Epithelial cell of alveolus of lung (primary cell): ENCODE results near the gene GOLGA8S. TPM values are rescaled to one million over a fixed set of nuclear protein-coding genes. Genes with fewer than 3 reads are reported as not detected.

Experiments used
- total RNA-seq: library from RNA; depleted of rRNA; stranded (reverse); fragments of >200 nt; gene quantifications from 2 replicates; pipeline ENCODE4 v1.2.1, GENCODE V29; 2015

GOLGA8S gene
- not detected in 2 replicates for total RNA-seq

DNA sequence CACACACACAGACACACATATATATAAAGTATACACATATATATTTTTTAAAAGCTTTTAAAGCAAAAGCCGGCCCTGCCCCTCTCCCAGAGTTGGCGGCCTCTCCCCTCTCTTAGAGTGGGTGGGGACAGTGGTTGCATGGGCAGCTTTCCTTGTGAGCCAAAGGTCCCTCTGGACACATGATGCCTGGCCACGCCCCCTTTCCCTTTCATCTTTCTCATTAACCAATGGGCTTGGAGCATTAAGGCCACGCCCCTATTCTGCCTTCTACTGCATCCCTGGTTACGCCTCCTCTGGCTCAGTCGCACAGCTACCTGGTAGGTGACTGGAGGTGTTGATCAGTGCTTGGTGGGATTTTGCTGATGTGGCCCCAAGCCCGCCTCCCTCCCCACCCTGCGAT is at the start of gene GOLGA8S:
GOLGA8S (plus strand) TSS at position 301 of the 400 bp plus-strand sequence; CDS start at position 363, 62 bp downstream.

GRCh38 chr15:23334096-23334495 is 20.5 kb upstream of the GOLGA8S start, which contains the start of gene GOLGA6L26:
TSS of gene GOLGA6L26 (minus strand) at chr15:23334196. CDS start at chr15:23334135, 61 bp downstream.

Other genes starting within 250 kb of the GOLGA8S start
- gene GOLGA6L1, start 217.9 kb upstream of the GOLGA8S start, total RNA-seq: not detected in 2 replicates
- not detected in 2 replicates for gene GOLGA6L26, start 20.6 kb upstream of the GOLGA8S start, total RNA-seq
- gene GOLGA6L2, start 92.5 kb downstream of the GOLGA8S start, total RNA-seq: not detected in 2 replicates
- gene MKRN3, start 210.9 kb downstream of the GOLGA8S start, total RNA-seq: 0.08 TPM in 1 of 2 replicates, not detected in the other